RKO (cell line): ENCODE data around the gene HMGCLL1.

Source experiments
- DNase-seq: peaks from one replicate; pipeline ENCODE4 v3.0.0-alpha.2; 2016; ENCODE audit warnings: low spot score

Gene HMGCLL1

DNA sequence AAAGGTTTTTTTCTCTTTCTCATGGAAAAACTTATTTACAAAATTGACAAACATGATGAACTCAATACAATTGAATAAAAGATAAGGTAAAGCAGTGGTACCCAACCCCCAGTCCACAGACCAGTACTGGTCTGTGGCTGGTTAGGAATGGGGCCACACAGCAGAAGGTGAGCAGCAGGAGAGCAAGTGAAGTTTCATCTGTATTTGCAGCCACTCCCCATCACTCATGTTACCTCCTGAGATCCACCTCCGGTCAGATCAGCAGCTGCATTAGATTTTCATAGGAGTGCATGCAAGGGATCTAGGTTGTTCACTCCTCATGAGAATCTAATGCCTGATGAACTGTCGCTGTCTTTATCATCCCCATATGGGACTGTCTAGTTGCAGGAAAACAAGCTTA, 47.5 kb downstream of the HMGCLL1 start:
- DNase-seq = no peak

DNA sequence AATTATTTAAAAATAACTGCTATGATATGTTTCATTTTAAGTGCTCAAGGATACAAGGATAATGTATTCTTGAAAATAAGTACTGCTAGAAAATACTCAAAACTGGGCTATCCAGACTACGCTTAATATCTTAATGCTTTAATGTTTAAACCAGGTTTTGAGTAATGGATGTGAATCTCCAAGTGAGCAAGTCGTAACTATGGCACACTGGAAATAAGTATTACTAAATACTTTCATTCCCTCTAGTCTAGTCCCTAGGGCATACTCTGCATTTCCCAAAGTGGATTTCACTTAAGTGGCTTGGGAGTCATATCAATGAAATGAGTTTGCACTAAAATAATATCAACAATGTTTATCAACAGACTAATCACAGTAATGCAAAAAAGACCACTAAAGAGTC, 48.1 kb downstream of the HMGCLL1 start:
- no peak for DNase-seq

DNA sequence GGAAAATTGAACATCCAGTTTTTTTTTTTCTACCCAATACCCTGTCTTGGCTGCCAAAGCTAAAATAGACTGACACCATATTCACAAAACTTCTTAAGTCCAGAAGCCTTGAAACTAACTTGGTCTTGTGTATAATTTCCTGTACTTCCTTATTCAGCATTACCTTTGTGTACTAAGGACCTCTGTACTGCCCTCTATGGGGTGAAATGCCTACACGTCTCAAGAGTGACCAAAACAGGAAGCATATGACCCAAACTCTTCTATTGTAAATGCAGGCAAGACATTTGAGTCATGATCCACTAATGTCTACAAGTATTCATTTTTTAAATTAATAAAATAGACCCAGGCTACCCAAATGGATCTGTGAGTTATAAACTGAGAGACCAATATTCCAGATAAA, 50.4 kb downstream of the HMGCLL1 start:
- DNase-seq = peak; percentile 64

- no peak for DNase-seq
Observed at GRCh38 chr6:55524441-55524840, 54.6 kb downstream of the HMGCLL1 start.

- DNase-seq = no peak
Observed at GRCh38 chr6:55518529-55519060, 60.4 kb downstream of the HMGCLL1 start.

GRCh38 chr6:55516736-55517135, 62.3 kb downstream of the HMGCLL1 start:
- no peak for DNase-seq

DNA sequence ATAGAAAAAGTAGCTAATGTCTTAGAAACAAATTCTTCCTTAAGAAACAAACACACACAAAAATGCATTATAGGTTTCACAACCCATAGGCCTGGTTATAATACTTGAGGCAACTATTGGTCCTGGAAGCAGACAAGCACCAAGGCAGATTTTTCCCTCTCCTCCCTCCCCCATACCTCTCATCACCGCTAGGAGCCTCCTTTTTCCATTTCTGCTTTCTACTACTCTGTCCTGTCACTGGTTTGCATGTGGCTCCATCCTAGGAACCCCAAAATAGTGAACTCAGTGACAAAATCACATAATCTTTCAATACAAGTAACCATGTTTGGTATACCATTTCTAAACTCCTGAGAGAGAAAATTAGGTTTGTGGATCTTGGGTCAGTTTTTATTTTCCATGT, 66.1 kb downstream of the HMGCLL1 start:
- DNase-seq = no peak

DNA sequence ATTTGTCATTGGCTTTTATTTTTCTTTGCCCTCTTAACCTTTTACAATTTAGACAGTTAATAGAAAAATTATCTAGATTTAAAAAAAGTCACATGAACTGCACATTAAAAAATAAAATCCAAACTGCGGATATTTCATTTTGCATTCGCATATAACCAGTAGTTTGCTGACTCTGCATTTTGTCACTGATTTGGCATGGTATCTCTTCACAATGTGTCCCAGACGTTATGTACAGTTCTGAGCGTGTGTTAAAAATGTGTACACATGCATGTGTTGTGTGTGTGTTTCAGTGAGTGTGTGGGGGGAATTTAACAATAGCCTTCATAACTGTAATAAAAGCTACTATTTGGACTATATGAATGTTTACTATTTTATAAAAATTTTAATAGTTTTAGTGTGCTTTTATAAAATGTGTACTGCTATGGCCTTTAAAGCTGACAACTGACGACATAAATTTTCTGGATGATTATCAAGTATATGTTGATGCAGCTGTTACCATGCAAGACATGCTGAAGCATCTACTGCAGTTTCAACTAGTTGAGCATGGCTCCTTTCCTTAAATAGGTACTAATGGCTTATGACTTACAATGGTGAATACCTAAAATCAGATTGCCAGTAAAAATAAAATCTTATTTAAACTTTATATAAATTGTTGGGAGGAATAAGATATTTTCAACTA, 67.7 kb downstream of the HMGCLL1 start:
- DNase-seq = no peak

DNA sequence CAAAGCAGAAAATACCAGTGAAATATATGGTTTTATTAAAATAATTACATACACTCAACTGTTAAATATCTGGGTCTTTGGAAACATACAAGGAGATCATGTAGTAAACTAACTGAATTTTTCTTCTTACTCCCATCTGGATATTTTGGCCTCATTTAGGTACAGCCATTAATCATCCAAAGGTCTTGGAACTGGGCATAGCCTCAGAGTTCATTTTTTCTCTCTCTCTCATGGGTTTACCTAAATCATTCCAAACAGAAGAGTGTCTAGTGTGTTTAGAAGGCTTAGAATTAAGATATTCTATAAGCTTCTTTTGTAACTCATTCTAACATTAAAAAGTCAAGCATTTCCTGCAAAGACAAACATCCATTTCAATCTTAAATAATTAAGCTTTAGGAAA, 79.4 kb downstream of the HMGCLL1 start:
- DNase-seq = no peak

DNA sequence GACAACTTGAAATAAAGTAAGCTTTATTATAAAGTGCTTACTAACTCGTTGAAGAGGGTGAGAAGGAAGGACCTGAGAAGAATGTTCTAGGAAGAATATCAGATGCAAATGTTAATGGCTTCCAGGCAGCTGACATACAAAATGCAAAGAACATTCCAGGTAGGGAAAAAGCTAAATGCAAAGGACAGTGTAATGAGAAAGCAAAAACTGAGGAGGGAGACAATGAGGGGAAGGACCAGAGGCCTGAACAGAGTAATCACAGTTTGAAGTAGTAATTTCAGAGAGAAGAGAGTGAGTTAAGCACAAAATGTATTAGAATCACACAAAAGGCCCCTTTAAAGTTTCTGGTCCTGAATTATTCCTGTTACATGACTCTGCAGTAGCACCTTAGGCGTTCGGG, 81.3 kb downstream of the HMGCLL1 start:
- DNase-seq = no peak

DNA sequence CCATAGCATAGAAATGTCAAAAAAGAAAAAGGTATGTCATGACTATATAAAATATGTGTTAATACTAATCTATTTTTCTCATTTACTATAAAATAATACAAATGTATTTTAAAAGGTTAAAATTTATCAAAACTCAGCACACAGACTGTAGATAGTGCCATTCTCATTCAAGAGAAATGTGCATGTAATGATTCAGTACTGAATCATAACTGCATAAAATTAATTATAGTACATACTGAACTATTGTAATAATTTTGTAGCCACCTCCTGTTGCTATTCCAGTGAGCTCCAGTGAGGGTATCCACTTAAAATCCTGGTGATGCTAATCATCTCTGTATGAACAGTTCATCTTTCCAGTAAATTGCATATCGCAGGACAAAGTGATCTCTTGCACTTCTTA, 82.8 kb downstream of the HMGCLL1 start:
- no peak for DNase-seq

- DNase-seq = no peak
Observed at GRCh38 chr6:55495277-55495676, 83.7 kb downstream of the HMGCLL1 start.

- no peak for DNase-seq
Observed at GRCh38 chr6:55494411-55494810, 84.6 kb downstream of the HMGCLL1 start.

GRCh38 chr6:55492259-55492658, 86.7 kb downstream of the HMGCLL1 start:
- no peak for DNase-seq

DNA sequence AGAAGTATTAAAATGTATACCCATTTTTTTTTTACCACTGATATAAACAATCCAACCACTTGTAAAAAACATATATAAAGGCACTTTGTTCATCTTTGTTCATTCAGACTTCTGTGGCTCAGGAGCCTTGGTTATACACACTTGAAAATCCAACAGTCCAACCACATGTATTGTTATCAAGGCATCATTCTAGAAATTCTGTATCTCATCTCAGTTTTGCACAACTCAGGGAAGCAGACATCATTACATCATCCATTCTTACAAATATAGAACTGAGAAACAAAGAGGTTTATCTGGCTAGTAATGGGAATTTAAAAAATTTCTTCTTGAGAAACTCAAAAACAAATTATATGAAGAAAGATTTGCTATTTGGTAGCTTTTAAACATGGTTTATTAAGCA, 88.1 kb downstream of the HMGCLL1 start:
- no peak for DNase-seq

- no peak for DNase-seq
Observed at GRCh38 chr6:55474382-55474781, 104.6 kb downstream of the HMGCLL1 start.

- no peak for DNase-seq
Observed at GRCh38 chr6:55473722-55474121, 105.3 kb downstream of the HMGCLL1 start.

- no peak for DNase-seq
Observed at GRCh38 chr6:55469951-55470366, 109.0 kb downstream of the HMGCLL1 start.

- DNase-seq = no peak
Observed at GRCh38 chr6:55456016-55456415, 123.0 kb downstream of the HMGCLL1 start.

DNA sequence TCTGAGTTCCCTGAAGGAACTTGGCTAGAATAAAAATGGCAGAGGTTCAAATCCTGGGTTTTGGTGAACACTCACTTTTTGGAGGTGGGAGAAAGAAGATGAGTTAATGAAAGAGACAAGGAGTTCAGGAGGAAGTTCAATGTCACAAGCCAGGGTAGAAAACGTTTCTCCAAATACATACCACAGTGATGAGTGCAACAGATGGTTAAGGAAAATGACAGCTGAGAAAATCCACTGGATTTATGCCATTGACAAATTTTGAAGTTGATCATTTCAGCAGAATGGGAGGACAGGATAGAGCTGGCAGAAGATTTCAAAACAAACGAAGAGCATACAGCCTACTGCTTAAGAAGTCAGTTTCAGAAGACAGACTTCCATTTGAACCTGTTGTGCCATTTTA, 129.0 kb downstream of the HMGCLL1 start:
- DNase-seq = no peak

DNA sequence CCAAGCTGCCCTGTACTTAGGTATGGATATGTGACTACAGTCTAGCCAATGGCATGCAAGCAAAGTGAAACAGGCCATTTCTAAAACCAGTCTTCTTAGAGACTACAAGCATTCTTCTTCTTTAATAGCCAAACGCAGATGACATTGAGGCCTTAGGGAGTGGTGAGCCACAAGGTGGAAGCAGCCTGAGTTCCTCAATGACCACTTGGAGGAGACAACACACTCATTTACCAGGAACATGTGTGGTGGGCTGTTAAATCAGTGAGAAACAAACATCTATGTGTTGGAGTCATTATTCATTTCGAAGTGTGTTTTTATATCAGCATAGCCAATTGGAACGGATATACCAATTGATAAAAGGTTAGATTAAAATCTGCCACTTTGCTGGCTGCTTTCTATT, 129.8 kb downstream of the HMGCLL1 start:
- peak; percentile 14 for DNase-seq

DNA sequence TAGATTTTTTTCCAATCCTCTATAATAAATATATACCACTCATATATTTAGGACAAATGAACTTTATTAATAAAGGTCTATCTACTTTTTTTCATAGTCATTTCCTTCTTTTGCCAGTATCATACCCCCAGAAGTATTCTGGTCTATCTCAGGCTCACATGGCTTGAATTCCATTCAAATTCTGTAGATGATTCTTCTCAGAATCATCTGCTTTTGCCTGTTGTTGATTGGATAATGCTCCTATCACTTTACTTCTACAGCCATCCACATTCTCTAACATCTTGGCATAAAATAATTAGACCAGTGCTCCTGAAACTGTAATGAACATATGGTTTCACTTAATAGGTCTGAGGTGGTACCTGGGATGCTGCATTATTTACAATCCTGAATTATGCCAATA, 130.5 kb downstream of the HMGCLL1 start:
- no peak for DNase-seq

GRCh38 chr6:55447891-55448290, 131.1 kb downstream of the HMGCLL1 start:
- no peak for DNase-seq

DNA sequence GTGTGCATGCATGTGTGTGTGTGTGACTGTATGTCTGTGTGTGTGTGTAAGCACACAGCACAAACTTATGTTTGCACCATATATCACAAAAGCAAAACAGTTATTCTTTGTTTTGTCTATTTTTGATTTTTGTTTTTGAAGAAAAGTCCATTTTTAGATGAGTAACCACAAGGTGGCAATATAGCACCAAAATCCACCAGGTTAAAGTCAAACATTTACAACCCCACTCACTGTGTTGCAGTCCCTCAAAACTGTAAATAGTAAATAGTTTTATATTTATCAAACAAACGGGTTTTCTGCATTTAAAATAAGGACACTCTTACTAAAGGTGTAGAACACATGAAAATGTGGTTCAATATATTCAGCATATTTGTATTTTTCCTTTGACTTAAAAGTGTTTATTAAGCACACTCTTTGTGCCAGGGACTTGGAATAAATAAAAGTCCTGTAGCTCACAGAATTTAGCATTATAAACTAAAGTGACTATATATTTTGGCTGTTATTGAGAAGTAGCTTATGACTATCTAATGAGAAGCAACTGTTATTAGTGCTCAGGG, 133.3 kb downstream of the HMGCLL1 start:
- peak; percentile 40 for DNase-seq
